ENCODE results near the gene CPM.
A peak's percentile ranks its signal among the peaks of the same experiment; 100 is the strongest.

Gene CPM

GRCh38 chr12:68932961-68933893 lies at the start of gene CPM:
Gene CPM (minus strand): TSS chr12:68933171. CDS start chr12:68932837, 334 bp downstream.
- DNase-seq (ENCODE audit: low read depth in 3 of 3), result peak; percentile 45 to 72 (median 56)

- no peak for DNase-seq (ENCODE audit: low read depth in 3 of 3)
Measured at GRCh38 chr12:68981516-68981915, 48.5 kb upstream of the CPM start.

- no peak for DNase-seq (ENCODE audit: low read depth in 3 of 3)
Measured at GRCh38 chr12:68980476-68981212, 47.7 kb upstream of the CPM start.

- no peak for DNase-seq (ENCODE audit: low read depth in 3 of 3)
Measured at GRCh38 chr12:68978678-68979077, 45.7 kb upstream of the CPM start.

GRCh38 chr12:68977909-68978610 lies 45.1 kb upstream of the CPM start:
- DNase-seq (ENCODE audit: low read depth in 3 of 3), result no peak

GRCh38 chr12:68977335-68977734 lies 44.4 kb upstream of the CPM start:
- no peak for DNase-seq (ENCODE audit: low read depth in 3 of 3)

GRCh38 chr12:68976395-68976841 lies 43.4 kb upstream of the CPM start:
- DNase-seq (ENCODE audit: low read depth in 3 of 3), result no peak

GRCh38 chr12:68975811-68976210 lies 42.8 kb upstream of the CPM start:
- no peak for DNase-seq (ENCODE audit: low read depth in 3 of 3)

GRCh38 chr12:68972595-68972994 lies 39.6 kb upstream of the CPM start:
- DNase-seq (ENCODE audit: low read depth in 3 of 3), result no peak

GRCh38 chr12:68971404-68971803 lies 38.4 kb upstream of the CPM start:
- no peak for DNase-seq (ENCODE audit: low read depth in 3 of 3)

- DNase-seq (ENCODE audit: low read depth in 3 of 3), result no peak
Measured at GRCh38 chr12:68970951-68971350, 38.0 kb upstream of the CPM start.

GRCh38 chr12:68970306-68970705 lies 37.3 kb upstream of the CPM start:
- DNase-seq (ENCODE audit: low read depth in 3 of 3), result no peak

- DNase-seq (ENCODE audit: low read depth in 3 of 3), result no peak
Measured at GRCh38 chr12:68967046-68967445, 34.1 kb upstream of the CPM start.

GRCh38 chr12:68963856-68964745 lies 31.1 kb upstream of the CPM start:
- no peak for DNase-seq (ENCODE audit: low read depth in 3 of 3)

GRCh38 chr12:68962877-68963855 lies 30.2 kb upstream of the CPM start:
- no peak for DNase-seq (ENCODE audit: low read depth in 3 of 3)

- no peak for DNase-seq (ENCODE audit: low read depth in 3 of 3)
Measured at GRCh38 chr12:68959891-68960464, 27.0 kb upstream of the CPM start.

GRCh38 chr12:68959143-68959858 lies 26.3 kb upstream of the CPM start:
- no peak for DNase-seq (ENCODE audit: low read depth in 3 of 3)

GRCh38 chr12:68958322-68958721 lies 25.4 kb upstream of the CPM start:
- peak; percentile 19 to 41 (median 32) for DNase-seq (ENCODE audit: low read depth in 3 of 3)

GRCh38 chr12:68957273-68957672 lies 24.3 kb upstream of the CPM start:
- no peak for DNase-seq (ENCODE audit: low read depth in 3 of 3)
